Suprapubic skin (tissue), 4 donors: ENCODE results near the gene ACYP1. TPM values are rescaled to one million over a fixed set of nuclear protein-coding genes. Genes with fewer than 3 reads are reported as not detected.

Experiments used
- DNase-seq, 2 donors: peaks; one replicate each; pipeline ENCODE4 v3.0.0-alpha.2; 2019; ENCODE audit warnings: low spot score in 2 of 2
- H3K27ac ChIP-seq: fragments of 200-600 bp; sonication (generic); one replicate; pipeline ENCODE4 v1.5.1; 2019
- H3K27me3 ChIP-seq: fragments of 200-600 bp; sonication (generic); one replicate; pipeline ENCODE4 v1.5.1; 2019
- H3K36me3 ChIP-seq: fragments of 200-600 bp; sonication (generic); one replicate; pipeline ENCODE4 v1.5.1; 2019
- H3K4me1 ChIP-seq: fragments of 200-600 bp; sonication (generic); one replicate; pipeline ENCODE4 v1.5.1; 2019
- H3K4me3 ChIP-seq: fragments of 200-600 bp; sonication (generic); one replicate; pipeline ENCODE4 v1.5.1; 2019; ENCODE audit warnings: mild to moderate bottlenecking
- H3K9me3 ChIP-seq: fragments of 200-600 bp; sonication (generic); one replicate; pipeline ENCODE4 v1.5.1; 2019
- EP300 ChIP-seq: sonication (generic); formaldehyde crosslinking; IDR thresholded peaks from one replicate; pipeline ENCODE4 v1.6.1; 2017; ENCODE audit warnings: antibody characterized with exemption
- POLR2A ChIP-seq, 2 donors: fragments of 450-650 bp; IDR thresholded peaks; one replicate each; pipeline ENCODE4 v1.6.1; 2017; ENCODE audit warnings: antibody characterized with exemption in 2 of 2, mild to moderate bottlenecking in 2 of 2, moderate library complexity in 2 of 2
- POLR2AphosphoS5 ChIP-seq, 3 donors: sonication (generic); formaldehyde crosslinking; IDR thresholded peaks; one replicate each; pipeline ENCODE4 v1.6.1; 2017; ENCODE audit warnings: antibody characterized with exemption in 3 of 3
- WGBS: methylation state at CpG from one replicate; pipeline ENCODE4 v1.1.5; 2018; 5-methylcytosine and 5-hydroxymethylcytosine counted together
- total RNA-seq, 4 donors: library from RNA; depleted of rRNA; stranded (reverse); fragments of >200 nt; gene quantifications; one replicate each; pipeline ENCODE4 v1.1.0, GENCODE V29; 2016
- TF ChIP-seq, protein P1 (sequence below), 2 donors: fragments of 200-600 bp in 1 of 2; fragments of 450-650 bp in 1 of 2; sonication (generic) in 1 of 2; IDR thresholded peaks; one replicate each; pipeline ENCODE4 v1.5.1; 2016 to 2019; ENCODE audit warnings: antibody characterized with exemption in 2 of 2, mild to moderate bottlenecking in 1 of 2, moderate library complexity in 1 of 2

Gene ACYP1
- total RNA-seq, 4 donors from 2014 or later, result 19.2 to 40.6 (median 23.0) TPM

DNA sequence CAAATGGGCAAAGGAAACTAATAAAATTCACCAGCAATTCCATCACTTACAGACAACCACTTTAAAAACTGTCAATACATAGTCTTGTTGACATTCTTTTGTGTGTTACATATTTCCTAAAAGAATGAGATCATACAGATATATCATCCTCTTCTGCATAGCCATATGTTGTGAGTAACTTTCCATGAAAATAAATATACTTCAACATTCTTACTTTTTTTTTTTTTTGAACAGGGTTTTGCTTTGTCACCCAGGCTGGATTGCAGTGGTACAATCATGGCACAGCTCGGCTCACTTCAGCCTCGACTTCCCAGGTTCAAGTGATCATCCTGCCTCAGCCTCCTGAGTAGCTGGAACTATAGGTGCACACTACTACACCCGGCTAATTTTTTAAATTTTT is 26.5 kb upstream of the ACYP1 start:
- no peak for DNase-seq
- Histone ChIP-seq H3K9me3 (no peaks in the 10 kb centered on the region), H3K4me1 (no peaks in the 10 kb centered on the region), H3K27ac (no peak overlapping the region), H3K4me3 (no peak overlapping the region), H3K36me3 (peaks cover 90% of the 10 kb centered on the region), H3K27me3 (no peaks in the 10 kb centered on the region)
- WGBS, result 89% methylated on average over 3 of the region's 3 CpGs
- no peak for TF ChIP-seq POLR2A (IDR thresholded peaks at IDR 0.05)
- TF ChIP-seq, protein P1, sequence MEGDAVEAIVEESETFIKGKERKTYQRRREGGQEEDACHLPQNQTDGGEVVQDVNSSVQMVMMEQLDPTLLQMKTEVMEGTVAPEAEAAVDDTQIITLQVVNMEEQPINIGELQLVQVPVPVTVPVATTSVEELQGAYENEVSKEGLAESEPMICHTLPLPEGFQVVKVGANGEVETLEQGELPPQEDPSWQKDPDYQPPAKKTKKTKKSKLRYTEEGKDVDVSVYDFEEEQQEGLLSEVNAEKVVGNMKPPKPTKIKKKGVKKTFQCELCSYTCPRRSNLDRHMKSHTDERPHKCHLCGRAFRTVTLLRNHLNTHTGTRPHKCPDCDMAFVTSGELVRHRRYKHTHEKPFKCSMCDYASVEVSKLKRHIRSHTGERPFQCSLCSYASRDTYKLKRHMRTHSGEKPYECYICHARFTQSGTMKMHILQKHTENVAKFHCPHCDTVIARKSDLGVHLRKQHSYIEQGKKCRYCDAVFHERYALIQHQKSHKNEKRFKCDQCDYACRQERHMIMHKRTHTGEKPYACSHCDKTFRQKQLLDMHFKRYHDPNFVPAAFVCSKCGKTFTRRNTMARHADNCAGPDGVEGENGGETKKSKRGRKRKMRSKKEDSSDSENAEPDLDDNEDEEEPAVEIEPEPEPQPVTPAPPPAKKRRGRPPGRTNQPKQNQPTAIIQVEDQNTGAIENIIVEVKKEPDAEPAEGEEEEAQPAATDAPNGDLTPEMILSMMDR (IDR thresholded peaks at IDR 0.05), result no peak
- TF ChIP-seq POLR2AphosphoS5 (IDR thresholded peaks at IDR 0.05), result no peak
- no peak for TF ChIP-seq EP300

DNA sequence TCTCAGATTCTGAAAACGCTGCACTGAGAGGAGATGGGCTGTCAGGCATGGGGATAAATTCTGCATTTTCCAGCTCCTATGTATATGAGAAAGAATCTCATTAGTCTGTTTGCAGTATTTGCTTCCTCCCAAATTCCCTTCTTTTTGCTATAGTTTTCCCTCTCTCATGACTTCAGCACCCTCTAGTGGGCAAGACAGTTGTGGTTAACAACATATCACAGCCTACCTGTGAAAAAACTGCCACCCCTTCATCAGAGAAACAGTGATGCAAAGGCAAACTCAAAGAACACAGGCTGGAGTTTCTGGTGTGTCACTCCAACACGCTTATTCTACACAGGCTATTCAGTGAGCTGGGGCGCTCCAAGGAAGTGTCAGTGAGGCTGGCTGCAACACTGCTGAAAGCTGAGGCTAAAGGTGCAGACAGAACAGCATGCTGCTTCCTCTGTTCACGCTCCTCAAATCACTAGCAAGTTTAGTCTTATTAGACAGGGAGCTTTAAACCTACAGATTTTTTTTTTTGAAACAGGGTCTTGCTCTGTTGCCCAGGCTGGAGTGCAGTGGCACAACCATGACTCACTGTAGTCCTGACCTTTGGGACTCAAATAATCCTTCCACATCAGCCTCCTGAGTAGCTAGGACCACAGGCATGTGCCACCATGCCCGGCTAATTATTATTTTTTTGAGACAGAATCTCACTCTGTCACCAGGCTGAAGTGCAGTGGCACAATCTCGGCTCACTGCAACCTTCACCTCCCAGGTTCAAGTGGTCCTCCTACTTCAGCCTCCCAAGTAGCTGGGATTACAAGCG is 24.9 kb upstream of the ACYP1 start:
- H3K36me3 ChIP-seq, result peaks cover 90% of the 10 kb centered on the region
- H3K4me1 ChIP-seq, result peaks cover 3% of the 10 kb centered on the region
- TF ChIP-seq, protein P1 (IDR thresholded peaks at IDR 0.05), result peak; percentile 62 to 66
- TF ChIP-seq POLR2AphosphoS5 (IDR thresholded peaks at IDR 0.05) (no peak), POLR2A (IDR thresholded peaks at IDR 0.05) (no peak), EP300 (no peak)
- 70% methylated on average over 7 of the region's 7 CpGs for WGBS
- DNase-seq, result no peak
- no peak overlapping the region for H3K27ac ChIP-seq
- no peaks in the 10 kb centered on the region for H3K9me3 ChIP-seq
- H3K4me3 ChIP-seq, result no peak overlapping the region
- H3K27me3 ChIP-seq, result no peaks in the 10 kb centered on the region

DNA sequence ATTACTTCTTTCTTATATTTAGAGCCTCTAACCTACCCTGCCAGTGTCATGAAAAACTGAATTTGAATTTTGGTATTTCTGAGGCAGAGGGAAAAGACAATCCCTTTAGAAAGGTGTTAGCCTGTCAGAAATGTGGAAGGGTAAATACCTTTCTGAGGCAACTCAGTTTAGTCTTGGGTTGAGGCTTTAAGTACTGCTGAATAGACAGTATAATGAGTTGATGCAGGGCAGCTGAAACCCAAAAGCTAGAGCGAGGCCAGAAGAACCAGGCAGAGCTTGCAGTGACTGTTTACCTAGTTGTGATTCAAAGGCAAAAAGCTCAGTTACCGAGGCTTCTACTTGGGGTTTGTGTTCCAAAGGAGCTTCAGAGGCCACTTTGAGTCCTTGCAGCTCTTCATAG is 24.3 kb upstream of the ACYP1 start:
- no peaks in the 10 kb centered on the region for H3K9me3 ChIP-seq
- H3K27me3 ChIP-seq, result no peaks in the 10 kb centered on the region
- H3K27ac ChIP-seq, result no peak overlapping the region
- H3K4me3 ChIP-seq, result no peak overlapping the region
- no peak for DNase-seq
- H3K4me1 ChIP-seq, result peaks cover 5% of the 10 kb centered on the region
- TF ChIP-seq POLR2AphosphoS5 (IDR thresholded peaks at IDR 0.05) (no peak), EP300 (no peak), POLR2A (IDR thresholded peaks at IDR 0.05) (no peak)
- TF ChIP-seq, protein P1 (IDR thresholded peaks at IDR 0.05), result no peak
- WGBS, result 96% methylated on average over 2 of the region's 2 CpGs
- H3K36me3 ChIP-seq, result peaks cover 90% of the 10 kb centered on the region

DNA sequence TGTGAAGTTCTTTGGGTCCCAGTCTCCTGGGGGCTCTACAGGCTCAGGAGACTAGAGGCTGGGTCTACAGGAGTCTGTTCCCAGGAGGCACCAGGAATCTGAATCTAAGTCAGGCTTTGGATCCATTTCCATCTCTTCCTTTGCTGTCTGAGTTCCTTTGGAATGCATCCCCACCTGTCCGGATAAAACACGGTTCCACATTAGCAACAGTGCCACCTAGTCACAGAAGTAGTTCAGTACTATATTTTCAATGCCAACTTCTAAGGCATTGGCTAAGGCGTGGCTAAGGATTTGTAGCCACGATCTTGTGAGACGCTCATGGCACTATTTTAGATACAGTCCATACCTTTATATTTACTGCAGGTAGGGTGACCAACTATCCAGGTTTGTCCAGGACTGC is 20.7 kb upstream of the ACYP1 start:
- Histone ChIP-seq H3K27ac (no peak overlapping the region), H3K4me1 (peaks cover 17% of the 10 kb centered on the region), H3K4me3 (no peak overlapping the region), H3K27me3 (no peaks in the 10 kb centered on the region), H3K36me3 (peaks cover 60% of the 10 kb centered on the region), H3K9me3 (no peaks in the 10 kb centered on the region)
- no peak for DNase-seq
- WGBS, result 21% methylated on average over 5 of the region's 5 CpGs
- no peak for TF ChIP-seq POLR2A (IDR thresholded peaks at IDR 0.05)
- no peak for TF ChIP-seq EP300
- TF ChIP-seq, protein P1 (IDR thresholded peaks at IDR 0.05), result peak in 1 of 2 donors; percentile 27
- TF ChIP-seq POLR2AphosphoS5 (IDR thresholded peaks at IDR 0.05), result no peak

DNA sequence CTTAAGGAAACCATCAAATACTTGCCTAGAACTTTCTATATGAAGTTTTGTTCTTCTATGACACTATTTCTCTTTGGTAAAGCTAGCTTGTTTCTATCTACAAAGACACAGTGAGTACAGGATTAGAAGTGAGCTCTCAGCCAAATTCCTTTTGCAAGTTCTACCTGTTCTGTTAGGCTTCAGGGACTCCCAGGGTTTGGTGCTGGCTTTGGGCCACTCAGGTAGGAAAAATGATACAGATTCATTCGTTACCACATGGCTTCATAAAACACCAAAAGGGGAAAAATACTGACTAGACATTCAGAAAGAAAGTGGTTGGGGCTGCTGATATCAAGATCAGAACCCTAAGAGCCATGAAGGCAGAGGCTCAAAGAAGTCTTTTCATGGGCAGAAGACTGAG is 19.4 kb upstream of the ACYP1 start:
- Histone ChIP-seq H3K4me1 (peaks cover 21% of the 10 kb centered on the region), H3K27ac (no peak overlapping the region), H3K27me3 (no peaks in the 10 kb centered on the region), H3K4me3 (no peak overlapping the region), H3K36me3 (peaks cover 53% of the 10 kb centered on the region), H3K9me3 (no peaks in the 10 kb centered on the region)
- TF ChIP-seq POLR2AphosphoS5 (IDR thresholded peaks at IDR 0.05) (no peak), EP300 (no peak), POLR2A (IDR thresholded peaks at IDR 0.05) (no peak)
- TF ChIP-seq, protein P1 (IDR thresholded peaks at IDR 0.05), result no peak
- WGBS, result 61% methylated on average over 1 of the region's 1 CpG
- no peak for DNase-seq
